T-helper 17 cell (primary cell): ENCODE data around the gene RPS28. TPM values are rescaled to one million over a fixed set of nuclear protein-coding genes. Genes with fewer than 3 reads are reported as not detected.

Experiments
- ATAC-seq: fragments of 150-1000 bp; cut with Tn5 transposase; 2 replicates; pipeline ENCODE4 v1.10.0; 2021; ENCODE audit warnings: mild to moderate bottlenecking, moderate library complexity
- DNase-seq, 3 donors: peaks; one replicate each; pipeline versions ENCODE4 v3.0.0 to v3.0.0-alpha.2; 2020 to 2021
- H3K9me3 ChIP-seq: one replicate; pipeline ENCODE4 v1.7.0; 2013; ENCODE audit warnings: low read length, mild to moderate bottlenecking; ENCODE audit not compliant: control insufficient read depth, poor library complexity, severe bottlenecking
- H3K27ac Mint-ChIP-seq: one replicate; pipeline ENCODE4 v1.8.0; 2022; ENCODE audit warnings: mild to moderate bottlenecking, moderate library complexity, mixed read lengths
- H3K27me3 Mint-ChIP-seq: one replicate; pipeline ENCODE4 v1.8.0; 2022; ENCODE audit warnings: mixed read lengths
- H3K36me3 Mint-ChIP-seq: one replicate; pipeline ENCODE4 v1.8.0; 2022; ENCODE audit warnings: low read depth, mixed read lengths
- H3K4me1 Mint-ChIP-seq: one replicate; pipeline ENCODE4 v1.8.0; 2022; ENCODE audit warnings: mild to moderate bottlenecking, mixed read lengths
- H3K4me3 Mint-ChIP-seq: one replicate; pipeline ENCODE4 v1.8.0; 2022; ENCODE audit warnings: mild to moderate bottlenecking, moderate library complexity, mixed read lengths
- total RNA-seq, 4 donors: library from RNA in 2 of 4; stranded (reverse) in 2 of 4; gene quantifications; one replicate each; pipeline ENCODE4 v1.2.3 and lab custom pipeline; 2022 to 2026

Gene RPS28
- total RNA-seq, 2 donors from 2014 or later: 3,190 to 3,198 TPM

DNA sequence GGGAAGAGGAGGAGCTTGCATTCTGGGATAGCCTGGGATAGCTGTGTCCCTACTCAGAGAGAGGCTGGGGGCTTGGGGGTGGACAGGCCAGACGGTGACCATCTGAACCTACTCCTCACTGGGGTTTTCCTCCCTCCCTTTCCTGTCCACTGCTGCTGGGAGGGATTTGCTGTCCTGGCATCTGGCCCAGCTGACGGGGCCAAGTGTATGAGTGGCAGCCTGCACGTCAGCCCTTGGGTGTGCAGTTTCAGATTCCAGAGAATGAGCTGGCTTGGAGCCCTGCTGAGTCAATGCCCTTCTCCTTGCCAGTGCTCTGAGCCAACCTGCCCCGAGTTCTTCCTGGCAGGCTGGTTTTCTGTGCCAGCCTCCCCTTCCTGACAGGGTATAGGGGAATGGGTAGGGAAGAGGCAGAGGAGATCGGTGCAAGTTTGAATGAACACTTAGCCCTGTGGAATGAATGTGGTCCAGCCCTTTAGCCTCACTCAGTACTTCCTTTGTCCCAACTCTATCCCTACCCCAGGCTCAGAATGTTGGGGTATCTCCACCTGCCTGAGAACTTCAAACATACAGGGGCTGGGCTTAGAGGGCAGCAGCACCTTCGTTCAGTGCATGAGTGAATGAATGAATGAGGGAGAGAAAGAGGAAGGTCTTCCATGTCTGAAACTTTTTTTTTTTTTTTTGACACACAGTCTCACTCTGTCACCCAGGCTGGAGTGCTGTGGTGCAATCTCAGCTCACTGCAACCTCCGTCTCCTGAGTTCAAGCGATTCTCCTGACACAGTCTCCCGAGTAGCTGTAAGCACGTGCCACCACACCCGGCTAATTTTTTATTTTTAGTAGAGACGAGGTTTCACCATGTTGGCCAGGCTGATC is 40.9 kb downstream of the RPS28 start:
- ATAC-seq (no peak), DNase-seq (no peak)
- no peaks in the 10 kb centered on the region for H3K9me3 ChIP-seq
- Mint-ChIP-seq H3K27me3 (peaks cover 22% of the 10 kb centered on the region), H3K4me1 (peaks cover 8% of the 10 kb centered on the region), H3K4me3 (no peak overlapping the region), H3K36me3 (peaks cover 3% of the 10 kb centered on the region), H3K27ac (no peak overlapping the region)

DNA sequence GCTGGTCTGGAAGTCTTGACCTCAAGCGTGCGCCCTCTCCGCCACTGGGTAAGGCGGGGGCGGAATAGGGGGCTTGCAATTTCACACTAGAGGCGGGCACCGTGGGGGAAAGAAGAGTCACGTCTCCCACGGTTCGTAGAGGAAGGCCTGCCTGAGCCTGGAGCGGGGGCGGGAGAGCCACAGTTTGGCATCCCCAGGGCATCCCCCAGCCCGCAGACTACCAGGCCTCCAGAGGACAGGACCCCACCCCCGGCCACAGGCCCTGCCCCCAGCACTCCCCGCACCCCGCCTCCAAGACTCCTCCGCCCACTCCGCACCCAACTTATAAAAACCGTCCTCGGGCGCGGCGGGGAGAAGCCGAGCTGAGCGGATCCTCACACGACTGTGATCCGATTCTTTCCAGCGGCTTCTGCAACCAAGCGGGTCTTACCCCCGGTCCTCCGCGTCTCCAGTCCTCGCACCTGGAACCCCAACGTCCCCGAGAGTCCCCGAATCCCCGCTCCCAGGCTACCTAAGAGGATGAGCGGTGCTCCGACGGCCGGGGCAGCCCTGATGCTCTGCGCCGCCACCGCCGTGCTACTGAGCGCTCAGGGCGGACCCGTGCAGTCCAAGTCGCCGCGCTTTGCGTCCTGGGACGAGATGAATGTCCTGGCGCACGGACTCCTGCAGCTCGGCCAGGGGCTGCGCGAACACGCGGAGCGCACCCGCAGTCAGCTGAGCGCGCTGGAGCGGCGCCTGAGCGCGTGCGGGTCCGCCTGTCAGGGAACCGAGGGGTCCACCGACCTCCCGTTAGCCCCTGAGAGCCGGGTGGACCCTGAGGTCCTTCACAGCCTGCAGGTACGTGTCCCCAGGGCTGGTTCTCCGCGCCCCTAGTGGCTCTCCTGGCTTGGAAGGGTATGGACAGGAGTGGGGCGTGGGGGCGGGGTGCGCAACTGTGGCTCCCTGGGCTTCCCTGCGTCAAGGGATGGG is 42.8 kb downstream of the RPS28 start, which contains the start of gene ANGPTL4:
Gene ANGPTL4, plus strand, starts transcription at position 353 of the 969 bp plus-strand sequence. Its CDS starts 167 bp downstream, at position 520.
- Mint-ChIP-seq H3K36me3 (peaks cover 8% of the 10 kb centered on the region), H3K4me1 (peaks cover 11% of the 10 kb centered on the region), H3K27me3 (peaks cover 37% of the 10 kb centered on the region), H3K27ac (peak within 1 kb of the TSS; percentile 51), H3K4me3 (peak within 1 kb of the TSS; percentile 93)
- peak in 2 of 3 donors; percentile 16 to 17 for DNase-seq
- peak; percentile 80 for ATAC-seq
- no peaks in the 10 kb centered on the region for H3K9me3 ChIP-seq

DNA sequence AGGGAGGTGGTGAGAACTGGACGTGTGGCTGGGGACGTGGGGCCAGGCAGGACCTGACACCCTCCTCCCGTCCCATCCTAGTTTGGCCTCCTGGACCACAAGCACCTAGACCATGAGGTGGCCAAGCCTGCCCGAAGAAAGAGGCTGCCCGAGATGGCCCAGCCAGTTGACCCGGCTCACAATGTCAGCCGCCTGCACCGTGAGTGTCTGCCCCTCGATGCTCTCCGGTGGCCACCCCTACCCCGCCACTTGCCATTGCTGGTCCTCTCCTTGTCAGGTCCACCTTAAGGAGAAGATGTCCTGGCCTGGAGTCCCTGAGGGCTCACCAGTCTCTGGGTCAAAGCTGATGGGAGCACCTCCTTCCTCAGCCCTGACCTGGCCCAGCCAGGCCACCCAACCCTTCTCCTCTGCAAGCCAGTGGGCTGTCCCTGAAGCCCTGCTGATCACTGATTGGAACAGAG is 44.9 kb downstream of the RPS28 start:
- peaks cover 37% of the 10 kb centered on the region for H3K27me3 Mint-ChIP-seq
- no peak for ATAC-seq

DNA sequence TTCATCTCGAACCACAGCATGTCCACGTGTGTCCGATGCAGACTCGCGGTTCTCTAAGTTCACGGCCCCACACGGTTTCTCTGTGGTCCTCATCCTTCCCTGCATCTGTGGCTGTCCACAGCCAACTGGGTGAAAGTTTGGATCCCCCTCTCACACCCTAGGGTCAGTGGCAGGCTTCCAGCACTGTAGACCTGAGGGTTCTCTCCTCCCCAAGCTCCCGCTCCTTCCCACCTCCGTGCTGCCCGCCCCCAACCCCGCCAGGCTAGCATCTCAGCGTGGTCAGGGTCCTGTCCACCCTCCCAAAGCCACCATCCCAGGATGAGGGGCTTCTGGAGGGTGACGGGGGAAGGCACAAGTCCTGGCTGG is 45.6 kb downstream of the RPS28 start:
- Mint-ChIP-seq H3K27ac (no peak overlapping the region), H3K36me3 (peaks cover 8% of the 10 kb centered on the region), H3K27me3 (peaks cover 34% of the 10 kb centered on the region), H3K4me1 (peaks cover 11% of the 10 kb centered on the region), H3K4me3 (no peak overlapping the region)
- DNase-seq: no peak
- no peak for ATAC-seq
- no peaks in the 10 kb centered on the region for H3K9me3 ChIP-seq

More for the DNA sequence above, 44.9 kb downstream of the RPS28 start:
- Mint-ChIP-seq H3K27ac (no peak overlapping the region), H3K36me3 (peaks cover 8% of the 10 kb centered on the region), H3K4me1 (peaks cover 11% of the 10 kb centered on the region), H3K4me3 (no peak overlapping the region)
- no peaks in the 10 kb centered on the region for H3K9me3 ChIP-seq
- DNase-seq: no peak

DNA sequence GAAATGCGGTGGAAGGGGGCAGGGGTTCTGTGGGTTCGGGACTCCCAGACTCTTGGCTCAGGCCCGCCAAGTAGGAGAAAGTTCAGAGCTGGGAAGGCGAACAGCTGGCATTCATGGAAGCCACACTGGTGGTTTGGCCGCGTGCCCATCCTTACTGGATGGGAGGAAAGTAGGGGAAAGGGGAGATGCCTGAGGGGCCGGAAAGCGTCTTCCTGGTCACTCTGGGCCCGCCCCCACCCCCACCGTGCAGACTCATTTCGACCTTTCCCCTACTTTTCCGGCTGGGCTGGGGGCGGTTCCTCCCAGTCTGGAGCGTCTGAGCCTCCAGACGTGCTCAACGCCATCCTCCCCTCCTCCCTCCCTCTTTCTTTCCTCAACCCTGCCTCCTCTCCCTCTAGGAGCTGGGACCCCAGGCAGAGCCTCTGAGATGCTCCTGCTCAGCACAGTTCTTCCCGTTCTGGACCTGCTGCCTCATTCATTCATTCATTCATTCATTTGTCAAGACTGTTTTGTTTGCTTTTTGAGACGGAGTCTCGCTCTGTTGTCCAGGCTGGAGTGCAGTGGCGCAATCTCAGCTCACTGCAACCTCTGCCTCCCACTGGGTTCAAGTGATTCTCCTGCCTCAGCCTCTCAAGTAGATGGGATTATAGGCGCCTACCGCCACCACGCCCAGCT is 46.2 kb downstream of the RPS28 start:
- peaks cover 8% of the 10 kb centered on the region for H3K36me3 Mint-ChIP-seq
- peaks cover 11% of the 10 kb centered on the region for H3K4me1 Mint-ChIP-seq
- ATAC-seq: no peak

DNA sequence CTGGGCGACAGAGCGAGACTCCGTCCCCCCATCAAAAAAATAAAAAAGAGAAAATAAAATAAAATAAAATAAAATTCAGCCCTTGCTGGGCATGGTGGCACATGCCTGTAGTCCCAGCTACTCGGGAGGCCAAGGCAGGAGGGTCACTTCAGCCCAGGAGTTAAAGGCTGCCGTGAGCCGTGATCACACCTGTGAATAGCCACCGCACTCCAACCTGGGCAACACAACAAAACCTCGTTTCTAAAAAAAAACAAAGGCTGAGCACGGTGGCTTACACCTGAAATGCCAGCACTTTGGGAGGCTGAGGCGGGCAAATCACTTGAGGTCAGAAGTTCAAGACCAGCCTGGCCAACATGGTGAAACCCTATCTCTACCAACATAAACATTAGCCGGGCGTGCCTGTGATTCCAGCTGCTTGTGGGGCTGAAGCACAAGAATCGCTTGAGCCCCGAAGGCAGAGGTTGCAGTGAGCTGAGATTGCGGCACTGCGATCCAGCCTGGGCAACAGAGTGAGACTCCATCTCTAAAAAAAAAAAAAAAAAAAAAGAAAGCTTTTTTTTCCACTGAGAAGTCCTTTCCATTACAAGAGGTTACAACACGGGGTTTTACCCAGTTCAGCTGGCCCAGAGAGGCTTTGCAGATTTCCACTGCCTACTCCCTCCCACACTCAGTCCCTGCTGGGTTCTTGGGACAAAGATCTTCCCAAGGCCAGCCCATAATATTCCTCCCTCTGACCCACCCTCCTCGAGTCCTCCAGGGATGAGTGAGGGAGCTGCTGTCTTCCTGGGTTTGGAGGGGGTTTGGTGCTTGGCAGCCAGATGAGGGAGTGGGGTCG is 49.1 kb downstream of the RPS28 start:
- Mint-ChIP-seq H3K4me3 (no peak overlapping the region), H3K4me1 (peaks cover 3% of the 10 kb centered on the region), H3K36me3 (peaks cover 8% of the 10 kb centered on the region), H3K27me3 (peaks cover 25% of the 10 kb centered on the region), H3K27ac (no peak overlapping the region)
- DNase-seq: no peak
- no peaks in the 10 kb centered on the region for H3K9me3 ChIP-seq
- ATAC-seq: no peak

More for the DNA sequence above, 46.2 kb downstream of the RPS28 start:
- H3K27ac Mint-ChIP-seq: no peak overlapping the region
- H3K9me3 ChIP-seq: no peaks in the 10 kb centered on the region
- DNase-seq: no peak
- H3K27me3 Mint-ChIP-seq: peaks cover 33% of the 10 kb centered on the region
- H3K4me3 Mint-ChIP-seq: no peak overlapping the region

DNA sequence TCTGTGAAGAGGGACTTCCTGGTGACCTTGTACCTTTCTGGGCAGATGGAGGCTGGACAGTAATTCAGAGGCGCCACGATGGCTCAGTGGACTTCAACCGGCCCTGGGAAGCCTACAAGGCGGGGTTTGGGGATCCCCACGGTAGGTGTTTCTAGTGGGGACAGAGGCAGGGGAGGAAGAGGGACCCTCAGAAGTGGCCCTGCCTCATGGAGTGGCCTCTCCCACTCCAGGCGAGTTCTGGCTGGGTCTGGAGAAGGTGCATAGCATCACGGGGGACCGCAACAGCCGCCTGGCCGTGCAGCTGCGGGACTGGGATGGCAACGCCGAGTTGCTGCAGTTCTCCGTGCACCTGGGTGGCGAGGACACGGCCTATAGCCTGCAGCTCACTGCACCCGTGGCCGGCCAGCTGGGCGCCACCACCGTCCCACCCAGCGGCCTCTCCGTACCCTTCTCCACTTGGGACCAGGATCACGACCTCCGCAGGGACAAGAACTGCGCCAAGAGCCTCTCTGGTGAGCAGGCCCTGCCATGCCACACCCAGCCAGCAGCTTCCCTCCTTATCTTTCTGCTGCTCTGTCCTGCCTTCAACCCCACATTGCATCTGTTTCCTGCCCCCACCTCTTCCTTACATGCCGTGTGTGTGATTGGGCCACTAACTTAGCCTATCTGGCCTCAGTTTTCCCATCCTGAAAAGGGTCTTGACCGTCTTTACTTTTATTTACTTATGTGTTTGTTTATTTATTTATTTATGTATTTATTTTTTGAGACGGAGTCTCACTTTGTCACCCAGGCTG is 49.9 kb downstream of the RPS28 start:
- no peak for ATAC-seq
- H3K4me1 Mint-ChIP-seq: peaks cover 3% of the 10 kb centered on the region
- H3K36me3 Mint-ChIP-seq: peaks cover 8% of the 10 kb centered on the region
- H3K4me3 Mint-ChIP-seq: no peak overlapping the region
- H3K27me3 Mint-ChIP-seq: peaks cover 19% of the 10 kb centered on the region
- H3K9me3 ChIP-seq: no peaks in the 10 kb centered on the region
- no peak overlapping the region for H3K27ac Mint-ChIP-seq
- DNase-seq: no peak

Other genes with a start within 250 kb of the RPS28 start
- gene FBN3, start 171.9 kb upstream of the RPS28 start, total RNA-seq: not detected
- 10 to 100 TPM; 12.2 to 22.1 TPM for gene CERS4, start 112.1 kb upstream of the RPS28 start, total RNA-seq
- gene CD320, start 13.1 kb upstream of the RPS28 start, total RNA-seq: 10 to 100 TPM; 21.1 to 27.4 TPM
- 10 to 100 TPM; 24.4 to 31.9 TPM for gene NDUFA7, start 121 bp upstream of the RPS28 start, total RNA-seq
- 1 to 10 TPM; 2.6 to 2.9 TPM for gene KANK3, start 21.8 kb downstream of the RPS28 start, total RNA-seq
- gene ANGPTL4, start 42.7 kb downstream of the RPS28 start, total RNA-seq: not detected
- gene RAB11B, start 68.9 kb downstream of the RPS28 start, total RNA-seq: 10 to 100 TPM; 81.6 to 90.1 TPM
- gene MARCHF2, start 91.8 kb downstream of the RPS28 start, total RNA-seq: 100 to 1,000 TPM in 1 of 2 donors, 10 to 100 TPM in 1; 26.9 to 108 TPM
- 100 to 1,000 TPM; 248 to 259 TPM for gene HNRNPM, start 123.5 kb downstream of the RPS28 start, total RNA-seq
- 1 to 10 TPM; 5.2 to 7.4 TPM for gene PRAM1, start 181.1 kb downstream of the RPS28 start, total RNA-seq
- 10 to 100 TPM; 45.1 to 46.2 TPM for gene ZNF414, start 192.7 kb downstream of the RPS28 start, total RNA-seq